ENCODE results near the gene PPP2R5C.
A peak's percentile ranks its signal among the peaks of the same experiment; 100 is the strongest.

- TF ChIP-seq POLR2A (IDR thresholded peaks at IDR 0.05; ENCODE audit: low read depth, low read length) (no peak), CTCF (conservative IDR thresholded peaks at IDR 0.05; ENCODE audit: low read depth, low read length) (no peak), MXI1 (IDR thresholded peaks at IDR 0.05; ENCODE audit: borderline replicate concordance, low read depth, low read length) (no peak), MAFK (IDR thresholded peaks at IDR 0.05; ENCODE audit: low read depth, low read length) (peak; percentile 93), RFX5 (IDR thresholded peaks at IDR 0.05; ENCODE audit: low read depth, low read length) (no peak), BHLHE40 (IDR thresholded peaks at IDR 0.05; ENCODE audit: low read depth, low read length) (no peak), CEBPB (IDR thresholded peaks at IDR 0.05; ENCODE audit: low read depth, low read length) (no peak)
- TF ChIP-seq, protein P1, sequence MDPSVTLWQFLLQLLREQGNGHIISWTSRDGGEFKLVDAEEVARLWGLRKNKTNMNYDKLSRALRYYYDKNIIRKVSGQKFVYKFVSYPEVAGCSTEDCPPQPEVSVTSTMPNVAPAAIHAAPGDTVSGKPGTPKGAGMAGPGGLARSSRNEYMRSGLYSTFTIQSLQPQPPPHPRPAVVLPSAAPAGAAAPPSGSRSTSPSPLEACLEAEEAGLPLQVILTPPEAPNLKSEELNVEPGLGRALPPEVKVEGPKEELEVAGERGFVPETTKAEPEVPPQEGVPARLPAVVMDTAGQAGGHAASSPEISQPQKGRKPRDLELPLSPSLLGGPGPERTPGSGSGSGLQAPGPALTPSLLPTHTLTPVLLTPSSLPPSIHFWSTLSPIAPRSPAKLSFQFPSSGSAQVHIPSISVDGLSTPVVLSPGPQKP (IDR thresholded peaks at IDR 0.05; ENCODE audit: borderline replicate concordance, low read depth, low read length) = no peak
Observed at GRCh38 chr14:101965770-101966722, 204.5 kb downstream of the PPP2R5C start.
